Loucy (cell line): ENCODE measurements around the gene MPRIP.

ENCODE experiments used
- EZH2phosphoT487 ChIP-seq: fragments of 200-600 bp; IDR thresholded peaks from 2 replicates; pipeline ENCODE4 v1.6.1; 2018; ENCODE audit warnings: antibody characterized with exemption, mild to moderate bottlenecking, moderate library complexity, borderline replicate concordance
- TF ChIP-seq, protein P1 (sequence below): fragments of 200-600 bp; sonication (generic); conservative IDR thresholded peaks from 2 replicates; pipeline ENCODE4 v1.5.1; 2014; ENCODE audit warnings: mild to moderate bottlenecking, antibody characterized with exemption, low read length

DNA sequence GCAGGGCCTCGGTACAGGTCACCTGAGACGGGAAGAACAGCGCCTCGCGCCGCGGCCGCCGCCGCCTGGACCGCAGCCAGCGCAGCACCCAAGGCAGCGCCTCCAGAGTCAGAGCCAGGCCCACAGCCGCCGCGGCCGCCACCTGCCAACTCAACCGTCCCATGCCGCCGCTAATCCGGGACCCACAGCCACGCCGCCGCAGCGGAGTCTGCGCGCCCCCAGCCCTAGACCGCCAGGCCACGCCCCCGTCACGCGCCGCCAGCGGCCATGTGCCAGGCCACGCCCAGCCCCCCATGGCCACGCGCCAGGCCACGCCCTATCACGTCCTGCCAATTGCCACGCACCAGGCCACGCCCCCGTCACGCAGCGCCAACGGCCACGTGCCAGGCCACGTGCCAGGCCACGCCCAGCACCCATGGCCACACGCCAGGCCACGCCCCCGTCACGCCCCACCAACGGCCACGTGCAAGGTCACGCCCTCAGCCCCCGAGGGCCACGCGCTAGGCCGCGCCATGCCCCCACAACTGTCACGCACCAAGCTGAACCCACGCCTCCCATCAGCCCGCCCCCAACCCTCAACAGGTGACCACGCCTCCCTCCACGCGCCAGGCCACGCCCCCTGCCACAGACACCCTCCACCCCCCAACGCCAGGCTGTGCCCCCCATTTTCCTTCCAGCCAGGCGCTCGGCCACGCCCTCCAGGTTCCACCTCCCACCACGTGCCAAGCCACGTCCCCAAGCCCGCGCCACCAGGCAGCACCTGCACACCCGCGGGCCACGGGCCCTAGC lies 164.1 kb downstream of the MPRIP start, which contains the start of gene PLD6:
- TF ChIP-seq, protein P1, sequence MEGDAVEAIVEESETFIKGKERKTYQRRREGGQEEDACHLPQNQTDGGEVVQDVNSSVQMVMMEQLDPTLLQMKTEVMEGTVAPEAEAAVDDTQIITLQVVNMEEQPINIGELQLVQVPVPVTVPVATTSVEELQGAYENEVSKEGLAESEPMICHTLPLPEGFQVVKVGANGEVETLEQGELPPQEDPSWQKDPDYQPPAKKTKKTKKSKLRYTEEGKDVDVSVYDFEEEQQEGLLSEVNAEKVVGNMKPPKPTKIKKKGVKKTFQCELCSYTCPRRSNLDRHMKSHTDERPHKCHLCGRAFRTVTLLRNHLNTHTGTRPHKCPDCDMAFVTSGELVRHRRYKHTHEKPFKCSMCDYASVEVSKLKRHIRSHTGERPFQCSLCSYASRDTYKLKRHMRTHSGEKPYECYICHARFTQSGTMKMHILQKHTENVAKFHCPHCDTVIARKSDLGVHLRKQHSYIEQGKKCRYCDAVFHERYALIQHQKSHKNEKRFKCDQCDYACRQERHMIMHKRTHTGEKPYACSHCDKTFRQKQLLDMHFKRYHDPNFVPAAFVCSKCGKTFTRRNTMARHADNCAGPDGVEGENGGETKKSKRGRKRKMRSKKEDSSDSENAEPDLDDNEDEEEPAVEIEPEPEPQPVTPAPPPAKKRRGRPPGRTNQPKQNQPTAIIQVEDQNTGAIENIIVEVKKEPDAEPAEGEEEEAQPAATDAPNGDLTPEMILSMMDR: no peak
- no peak for TF ChIP-seq EZH2phosphoT487
